Measurements from ENCODE around the gene CYP24A1.

The CYP24A1 gene

GRCh38 chr20:54200487-54201267 lies 26.9 kb upstream of the CYP24A1 start:
- H3K36me3 ChIP-seq (ENCODE audit: insufficient read depth, low read length), result no peaks in the 10 kb centered on the region
- H3K27me3 ChIP-seq (ENCODE audit: insufficient read depth, low read length), result 0 out of 2 replicates have a peak, but pooled peaks cover 7% of the 10 kb centered on the region
- no peaks in the 10 kb centered on the region for H3K79me2 ChIP-seq (ENCODE audit: insufficient read depth, low read length)
- no peak overlapping the region for H2AFZ ChIP-seq (ENCODE audit: low read length)
- H4K20me1 ChIP-seq (ENCODE audit: insufficient read depth, low read length), result no peaks in the 10 kb centered on the region
- TF ChIP-seq, protein P1, sequence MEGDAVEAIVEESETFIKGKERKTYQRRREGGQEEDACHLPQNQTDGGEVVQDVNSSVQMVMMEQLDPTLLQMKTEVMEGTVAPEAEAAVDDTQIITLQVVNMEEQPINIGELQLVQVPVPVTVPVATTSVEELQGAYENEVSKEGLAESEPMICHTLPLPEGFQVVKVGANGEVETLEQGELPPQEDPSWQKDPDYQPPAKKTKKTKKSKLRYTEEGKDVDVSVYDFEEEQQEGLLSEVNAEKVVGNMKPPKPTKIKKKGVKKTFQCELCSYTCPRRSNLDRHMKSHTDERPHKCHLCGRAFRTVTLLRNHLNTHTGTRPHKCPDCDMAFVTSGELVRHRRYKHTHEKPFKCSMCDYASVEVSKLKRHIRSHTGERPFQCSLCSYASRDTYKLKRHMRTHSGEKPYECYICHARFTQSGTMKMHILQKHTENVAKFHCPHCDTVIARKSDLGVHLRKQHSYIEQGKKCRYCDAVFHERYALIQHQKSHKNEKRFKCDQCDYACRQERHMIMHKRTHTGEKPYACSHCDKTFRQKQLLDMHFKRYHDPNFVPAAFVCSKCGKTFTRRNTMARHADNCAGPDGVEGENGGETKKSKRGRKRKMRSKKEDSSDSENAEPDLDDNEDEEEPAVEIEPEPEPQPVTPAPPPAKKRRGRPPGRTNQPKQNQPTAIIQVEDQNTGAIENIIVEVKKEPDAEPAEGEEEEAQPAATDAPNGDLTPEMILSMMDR (IDR thresholded peaks at IDR 0.05; ENCODE audit: low read length), result no peak
- TF ChIP-seq EZH2 (IDR thresholded peaks at IDR 0.05; ENCODE audit: borderline replicate concordance, low read length), result no peak
- H3K9ac ChIP-seq (ENCODE audit: low read length), result no peak overlapping the region
- no peak overlapping the region for H3K4me2 ChIP-seq (ENCODE audit: low read length)
- no peak overlapping the region for H3K27ac ChIP-seq (ENCODE audit: low read depth, low read length, poor library complexity, severe bottlenecking)
- no peaks in the 10 kb centered on the region for H3K9me2 ChIP-seq (ENCODE audit: low read depth, low read length)
- no peaks in the 10 kb centered on the region for H3F3A ChIP-seq (ENCODE audit: insufficient read depth, low read length)
- no peaks in the 10 kb centered on the region for H3K9me3 ChIP-seq (ENCODE audit: low read length)
- no peak overlapping the region for H3K4me3 ChIP-seq (ENCODE audit: low read depth, low read length, poor library complexity, severe bottlenecking)
- H3K4me1 ChIP-seq (ENCODE audit: insufficient read depth, low read length, severe bottlenecking), result no peaks in the 10 kb centered on the region

DNA sequence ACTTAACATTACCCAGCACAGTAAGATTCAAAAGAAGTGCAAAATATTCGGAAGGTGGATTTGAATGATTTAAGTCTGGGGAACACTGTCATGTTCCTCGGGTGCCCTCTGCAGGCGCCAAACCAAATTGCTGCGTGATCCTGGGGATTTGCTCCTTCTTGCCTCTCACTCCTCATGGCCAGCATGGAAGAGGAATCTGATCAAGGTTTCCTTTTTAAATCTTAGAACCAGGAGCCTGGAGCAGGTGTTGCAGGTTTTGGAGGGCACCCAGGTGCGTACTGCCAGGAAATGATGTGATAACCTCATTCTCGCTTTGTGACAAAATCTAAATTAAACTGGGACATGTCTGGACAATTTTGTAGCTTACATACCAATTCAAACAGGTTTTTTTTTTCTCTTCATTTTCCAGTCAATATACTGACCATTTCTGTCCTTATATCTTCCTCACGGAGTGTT lies 26.0 kb upstream of the CYP24A1 start:
- Histone ChIP-seq H3K4me2 (ENCODE audit: low read length) (no peak overlapping the region), H3K79me2 (ENCODE audit: insufficient read depth, low read length) (no peaks in the 10 kb centered on the region), H3K36me3 (ENCODE audit: insufficient read depth, low read length) (no peaks in the 10 kb centered on the region), H2AFZ (ENCODE audit: low read length) (no peak overlapping the region), H4K20me1 (ENCODE audit: insufficient read depth, low read length) (no peaks in the 10 kb centered on the region), H3K9ac (ENCODE audit: low read length) (no peak overlapping the region), H3K4me1 (ENCODE audit: insufficient read depth, low read length, severe bottlenecking) (no peaks in the 10 kb centered on the region), H3K27me3 (ENCODE audit: insufficient read depth, low read length) (0 out of 2 replicates have a peak, but pooled peaks cover 7% of the 10 kb centered on the region), H3K9me2 (ENCODE audit: low read depth, low read length) (no peaks in the 10 kb centered on the region), H3K9me3 (ENCODE audit: low read length) (no peaks in the 10 kb centered on the region), H3K4me3 (ENCODE audit: low read depth, low read length, poor library complexity, severe bottlenecking) (no peak overlapping the region), H3F3A (ENCODE audit: insufficient read depth, low read length) (no peaks in the 10 kb centered on the region), H3K27ac (ENCODE audit: low read depth, low read length, poor library complexity, severe bottlenecking) (no peak overlapping the region)
- TF ChIP-seq, protein P1 (IDR thresholded peaks at IDR 0.05; ENCODE audit: low read length), result peak; percentile 86
- TF ChIP-seq EZH2 (IDR thresholded peaks at IDR 0.05; ENCODE audit: borderline replicate concordance, low read length), result no peak

- H2AFZ ChIP-seq (ENCODE audit: low read length), result no peak overlapping the region
- H3K9me2 ChIP-seq (ENCODE audit: low read depth, low read length), result no peaks in the 10 kb centered on the region
- 0 out of 2 replicates have a peak, but pooled peaks cover 7% of the 10 kb centered on the region for H3K27me3 ChIP-seq (ENCODE audit: insufficient read depth, low read length)
- H3K27ac ChIP-seq (ENCODE audit: low read depth, low read length, poor library complexity, severe bottlenecking), result no peak overlapping the region
- H3F3A ChIP-seq (ENCODE audit: insufficient read depth, low read length), result no peaks in the 10 kb centered on the region
- H3K4me2 ChIP-seq (ENCODE audit: low read length), result no peak overlapping the region
- no peaks in the 10 kb centered on the region for H3K9me3 ChIP-seq (ENCODE audit: low read length)
- no peaks in the 10 kb centered on the region for H3K36me3 ChIP-seq (ENCODE audit: insufficient read depth, low read length)
- TF ChIP-seq, protein P1 (IDR thresholded peaks at IDR 0.05; ENCODE audit: low read length), result no peak
- TF ChIP-seq EZH2 (IDR thresholded peaks at IDR 0.05; ENCODE audit: borderline replicate concordance, low read length), result no peak
- no peak overlapping the region for H3K4me3 ChIP-seq (ENCODE audit: low read depth, low read length, poor library complexity, severe bottlenecking)
- no peaks in the 10 kb centered on the region for H3K4me1 ChIP-seq (ENCODE audit: insufficient read depth, low read length, severe bottlenecking)
- no peak overlapping the region for H3K9ac ChIP-seq (ENCODE audit: low read length)
- H4K20me1 ChIP-seq (ENCODE audit: insufficient read depth, low read length), result no peaks in the 10 kb centered on the region
- no peaks in the 10 kb centered on the region for H3K79me2 ChIP-seq (ENCODE audit: insufficient read depth, low read length)
These were observed 25.5 kb upstream of the CYP24A1 start for GRCh38 chr20:54199283-54199682.
